HepG2 (cell line): ENCODE data around the gene MAP3K5.

Source experiments
- STAT6 ChIP-seq: sonication (generic); formaldehyde crosslinking; IDR thresholded peaks from 2 replicates; pipeline ENCODE4 v1.4.0; 2020; ENCODE audit warnings: missing genetic modification reagents, mild to moderate bottlenecking, borderline replicate concordance
- ZNF121 ChIP-seq: sonication (generic); formaldehyde crosslinking; IDR thresholded peaks from 2 replicates; pipeline ENCODE4 v1.5.0; 2020; ENCODE audit warnings: mild to moderate bottlenecking, missing genetic modification reagents

GRCh38 chr6:136594671-136595070, 197.6 kb downstream of the MAP3K5 start:
- no peak for TF ChIP-seq STAT6 (CRISPR knock-in tag)
- no peak for TF ChIP-seq ZNF121
